Spleen (tissue), 11 donors: ENCODE data around the gene RSPRY1. TPM values are rescaled to one million over a fixed set of nuclear protein-coding genes. Genes with fewer than 3 reads are reported as not detected.

Experiments
- DNase-seq: peaks from one replicate; pipeline ENCODE4 v3.0.0-alpha.2; 2020
- H3K27ac ChIP-seq, 8 donors: fragments of 200-600 bp; sonication (generic) in 7 of 8; 1 replicate in 4 of 8; 2 replicates in 4 of 8; pipeline versions ENCODE4 v1.5.0 to v1.8.0; 2016 to 2021; ENCODE audit warnings: inconsistent platforms in 4 of 8, mild to moderate bottlenecking in 4 of 8, moderate library complexity in 1 of 8
- H3K27me3 ChIP-seq, 7 donors: fragments of 200-600 bp; sonication (generic) in 6 of 7; replicated peaks in 1 of 7; 1 replicate in 4 of 7; 2 replicates in 3 of 7; pipeline versions ENCODE4 v1.5.0 to v1.8.0; 2016 to 2021; ENCODE audit warnings: inconsistent platforms in 3 of 7, mild to moderate bottlenecking in 1 of 7
- H3K36me3 ChIP-seq, 6 donors: fragments of 200-600 bp; sonication (generic) in 5 of 6; 1 replicate in 4 of 6; 2 replicates in 2 of 6; pipeline versions ENCODE4 v1.5.0 to v1.8.0; 2016 to 2021; ENCODE audit warnings: inconsistent platforms in 2 of 6
- H3K4me1 ChIP-seq, 6 donors: fragments of 200-600 bp; sonication (generic) in 5 of 6; 1 replicate in 3 of 6; 2 replicates in 3 of 6; pipeline versions ENCODE4 v1.5.0 to v1.8.0; 2016 to 2021; ENCODE audit warnings: inconsistent platforms in 3 of 6
- H3K4me3 ChIP-seq, 8 donors: fragments of 200-600 bp; sonication (generic) in 7 of 8; 1 replicate in 4 of 8; 2 replicates in 4 of 8; pipeline versions ENCODE4 v1.5.0 to v1.8.0; 2016 to 2021; ENCODE audit warnings: inconsistent platforms in 4 of 8, mild to moderate bottlenecking in 4 of 8, moderate library complexity in 2 of 8
- H3K9me3 ChIP-seq, 8 donors: fragments of 200-600 bp; sonication (generic) in 7 of 8; 1 replicate in 4 of 8; 2 replicates in 4 of 8; pipeline versions ENCODE4 v1.5.0 to v1.8.0; 2016 to 2021; ENCODE audit warnings: inconsistent platforms in 4 of 8
- POLR2A ChIP-seq, 3 donors: fragments of 450-650 bp; IDR thresholded peaks; one replicate each; pipeline ENCODE4 v1.5.1; 2017; ENCODE audit warnings: antibody characterized with exemption in 3 of 3, mild to moderate bottlenecking in 1 of 3
- POLR2AphosphoS5 ChIP-seq, 3 donors: sonication (generic); formaldehyde crosslinking; IDR thresholded peaks; one replicate each; pipeline ENCODE4 v1.5.1; 2017; ENCODE audit warnings: antibody characterized with exemption in 3 of 3
- WGBS, 5 donors: extraction: QIAGEN DNeasy Blood & Tissue Kit in 3 of 5; methylation state at CpG; one replicate each; pipeline versions ENCODE4 v1.1.5 to v1.1.7; 2013 to 2018; 5-methylcytosine and 5-hydroxymethylcytosine counted together
- intact Hi-C: fragments of 100-400 bp; cut with DNase I; formaldehyde crosslinking; loops from one replicate; pipeline ENCODE4 v1.15.0; 2023; ENCODE audit warnings: low total_unique reads
- polyA plus RNA-seq, 3 donors: library from polyadenylated mRNA; stranded (reverse); fragments of 200-250 nt; gene quantifications; one replicate each; pipeline ENCODE4 v1.2.1, GENCODE V29; 2013
- total RNA-seq, 7 donors: library from RNA; depleted of rRNA in 3 of 7; stranded (reverse); fragments of >200 nt in 3 of 7; fragmentation: NEBNext Ultra II Directional in 4 of 7; extraction: Animal tissue kit (Norgen Biotek cat#: 25700) in 4 of 7; gene quantifications; one replicate each; pipeline versions ENCODE4 v1.1.0 to v1.2.1, GENCODE V29; 2016 to 2021
- TF ChIP-seq, protein P1 (sequence below), 11 experiments: fragments of 200-600 bp in 7 of 11; fragments of 450-650 bp in 4 of 11; sonication (generic) in 4 of 11; IDR thresholded peaks in 8 of 11; conservative IDR thresholded peaks in 3 of 11; 1 replicate in 7 of 11; 2 replicates in 4 of 11; pipeline versions ENCODE4 v1.4.0 to v1.8.0; 2016 to 2021; ENCODE audit warnings: antibody characterized with exemption in 11 of 11, inconsistent platforms in 4 of 11, mild to moderate bottlenecking in 1 of 11
- donor health status: healthy with polysubstance abuse.
- donor health status: DM: no; HTN: no; CAD: no; lungs with moderate emphysema.
- donor health status: DM: no; HTN: no; CAD: no.
- donor health status: Bipolar disorder and iron deficiency.
- donor health status: healthy.
- donor health status: DM: no; HTN: no; CAD: no.
- donor health status: DM: yes; HTN: yes; CAD: no.

RSPRY1 gene
- total and polyA plus RNA-seq, 10 donors: 7.3 to 38.8 (median 29.4) TPM

DNA sequence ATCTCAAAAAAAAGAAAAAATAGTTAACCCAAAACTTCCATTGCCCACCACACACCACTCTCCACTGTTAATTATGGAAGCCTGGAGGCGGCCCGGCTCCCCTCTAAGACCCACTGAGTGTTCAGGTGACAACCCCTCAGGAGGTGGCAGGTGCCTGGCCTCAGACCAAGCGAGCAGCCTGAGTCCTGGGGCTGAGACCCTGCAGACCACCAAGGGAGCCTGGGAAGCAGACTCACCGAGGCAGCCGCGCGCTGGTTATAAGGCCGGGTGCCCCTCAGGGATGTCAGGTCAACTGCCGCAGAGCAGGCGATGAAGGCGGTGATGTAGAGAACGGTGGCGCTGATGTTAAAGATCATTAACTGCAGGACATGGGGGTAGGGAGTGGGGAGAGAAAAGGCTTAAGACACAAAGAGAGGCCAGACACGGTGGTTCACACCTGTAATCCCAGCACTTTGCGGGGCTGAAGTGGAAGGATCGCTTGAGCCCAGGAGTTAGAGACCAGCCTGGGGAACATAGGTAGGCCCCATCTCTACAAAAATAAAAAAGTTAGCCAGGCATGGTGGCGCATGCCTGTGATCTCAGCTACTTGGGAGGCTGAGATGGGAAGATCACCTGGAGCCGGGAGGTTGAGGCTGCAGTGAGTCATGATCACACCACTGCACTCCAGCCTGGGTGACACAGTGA is 72.2 kb downstream of the RSPRY1 start:
- no peaks in the 10 kb centered on the region for H3K27me3 ChIP-seq
- peaks cover 0 to 43% (median 20%) of the 10 kb centered on the region in 6 donors for H3K36me3 ChIP-seq
- no peak overlapping the region for H3K4me3 ChIP-seq
- H3K9me3 ChIP-seq: no peaks in the 10 kb centered on the region
- H3K4me1 ChIP-seq: peaks cover 0 to 17% (median 10%) of the 10 kb centered on the region in 6 donors
- WGBS, 5 donors: 94 to 99% (median 96%) methylated on average over 18 of the region's 18 CpGs
- TF ChIP-seq POLR2A (IDR thresholded peaks at IDR 0.05) (no peak), POLR2AphosphoS5 (IDR thresholded peaks at IDR 0.05) (no peak)
- TF ChIP-seq, protein P1, sequence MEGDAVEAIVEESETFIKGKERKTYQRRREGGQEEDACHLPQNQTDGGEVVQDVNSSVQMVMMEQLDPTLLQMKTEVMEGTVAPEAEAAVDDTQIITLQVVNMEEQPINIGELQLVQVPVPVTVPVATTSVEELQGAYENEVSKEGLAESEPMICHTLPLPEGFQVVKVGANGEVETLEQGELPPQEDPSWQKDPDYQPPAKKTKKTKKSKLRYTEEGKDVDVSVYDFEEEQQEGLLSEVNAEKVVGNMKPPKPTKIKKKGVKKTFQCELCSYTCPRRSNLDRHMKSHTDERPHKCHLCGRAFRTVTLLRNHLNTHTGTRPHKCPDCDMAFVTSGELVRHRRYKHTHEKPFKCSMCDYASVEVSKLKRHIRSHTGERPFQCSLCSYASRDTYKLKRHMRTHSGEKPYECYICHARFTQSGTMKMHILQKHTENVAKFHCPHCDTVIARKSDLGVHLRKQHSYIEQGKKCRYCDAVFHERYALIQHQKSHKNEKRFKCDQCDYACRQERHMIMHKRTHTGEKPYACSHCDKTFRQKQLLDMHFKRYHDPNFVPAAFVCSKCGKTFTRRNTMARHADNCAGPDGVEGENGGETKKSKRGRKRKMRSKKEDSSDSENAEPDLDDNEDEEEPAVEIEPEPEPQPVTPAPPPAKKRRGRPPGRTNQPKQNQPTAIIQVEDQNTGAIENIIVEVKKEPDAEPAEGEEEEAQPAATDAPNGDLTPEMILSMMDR (IDR thresholded peaks at IDR 0.05 in 8 of 11, conservative IDR thresholded peaks at IDR 0.05 in 3 of 11): no peak
- DNase-seq: peak; percentile 54
- intact Hi-C loops: no loop called here
- no peak overlapping the region for H3K27ac ChIP-seq

DNA sequence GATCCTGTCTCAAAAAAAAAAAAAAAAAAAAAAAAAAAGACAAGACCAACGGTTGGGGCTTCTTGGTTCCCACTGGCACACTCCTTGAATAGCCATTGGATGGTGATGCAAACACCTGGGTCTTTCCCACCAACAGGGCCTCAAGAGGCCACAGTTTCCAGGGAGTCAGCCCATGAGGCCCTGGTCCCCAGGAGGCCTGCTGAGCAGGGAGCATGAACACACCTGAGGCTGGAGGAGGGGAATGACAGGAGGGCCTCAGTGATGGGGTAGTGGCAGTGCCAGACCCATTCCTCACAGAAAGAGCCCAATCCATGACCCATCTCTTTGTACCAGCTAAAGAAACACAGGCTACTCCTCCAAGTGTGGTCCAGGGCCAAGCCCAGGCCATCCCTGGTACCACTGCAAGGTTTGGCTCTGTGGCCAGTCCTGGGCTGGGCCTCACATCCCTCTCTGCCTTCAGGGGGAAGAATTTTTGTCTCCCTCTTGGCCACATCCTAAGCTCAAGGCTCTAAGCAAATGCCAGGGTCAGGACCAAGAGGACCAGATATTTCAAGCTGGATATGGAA is 72.9 kb downstream of the RSPRY1 start:
- H3K27me3 ChIP-seq: no peaks in the 10 kb centered on the region
- H3K9me3 ChIP-seq: no peaks in the 10 kb centered on the region
- TF ChIP-seq, protein P1 (IDR thresholded peaks at IDR 0.05 in 8 of 11, conservative IDR thresholded peaks at IDR 0.05 in 3 of 11): no peak
- no peak for TF ChIP-seq POLR2A (IDR thresholded peaks at IDR 0.05)
- no peak for TF ChIP-seq POLR2AphosphoS5 (IDR thresholded peaks at IDR 0.05)
- H3K4me3 ChIP-seq: no peak overlapping the region
- WGBS, 5 donors: 73 to 100% (median 77%) methylated on average over 1 of the region's 1 CpG
- intact Hi-C loops: no loop called here
- H3K36me3 ChIP-seq: peaks cover 0 to 37% (median 17%) of the 10 kb centered on the region in 6 donors
- no peak overlapping the region for H3K27ac ChIP-seq
- peak; percentile 29 for DNase-seq
- H3K4me1 ChIP-seq: peaks cover 0 to 17% (median 10%) of the 10 kb centered on the region in 6 donors

DNA sequence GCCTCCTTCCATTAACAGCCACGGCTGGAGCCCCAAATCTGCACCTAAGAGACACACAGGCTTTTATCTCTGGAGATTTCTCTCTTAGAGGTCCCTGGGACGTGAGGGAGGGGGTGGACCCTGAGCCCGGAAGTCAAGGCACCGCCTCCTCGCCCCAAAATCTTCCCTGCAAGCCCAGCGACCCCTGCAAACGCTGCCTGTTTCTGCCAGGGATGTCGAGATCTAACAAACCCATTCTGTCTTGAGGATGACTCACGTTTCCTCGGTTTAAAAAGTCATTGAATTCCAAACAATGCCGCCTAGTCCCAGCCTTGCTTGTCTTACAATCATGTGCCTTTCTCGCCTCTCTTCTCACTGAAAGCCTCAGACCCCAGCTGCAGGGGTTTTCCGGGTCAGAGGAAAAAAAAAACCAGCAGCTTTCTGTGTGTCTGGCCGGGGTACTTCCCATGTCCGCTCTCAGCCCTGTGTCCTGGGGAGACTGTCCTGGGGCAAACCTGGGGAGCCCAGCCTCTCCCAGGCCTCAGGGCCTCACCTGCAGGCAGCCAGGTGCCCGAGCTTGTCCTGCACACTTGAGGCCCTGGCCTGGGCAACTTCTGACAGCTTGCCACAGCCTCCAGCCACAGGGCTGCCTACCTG is 74.3 kb downstream of the RSPRY1 start:
- Histone ChIP-seq H3K4me1 (peaks cover 0 to 19% (median 11%) of the 10 kb centered on the region in 6 donors), H3K27ac (peak overlapping the region in 6 of 8 donors; percentile 22 to 68 (median 56)), H3K27me3 (no peaks in the 10 kb centered on the region), H3K9me3 (no peaks in the 10 kb centered on the region), H3K36me3 (peaks cover 0 to 25% (median 11%) of the 10 kb centered on the region in 6 donors), H3K4me3 (no peak overlapping the region)
- intact Hi-C loops: no loop called here
- WGBS, 5 donors: 19 to 51% (median 38%) methylated on average over 16 of the region's 16 CpGs
- peak; percentile 63 for DNase-seq
- TF ChIP-seq POLR2A (IDR thresholded peaks at IDR 0.05) (no peak), POLR2AphosphoS5 (IDR thresholded peaks at IDR 0.05) (no peak)
- TF ChIP-seq, protein P1 (IDR thresholded peaks at IDR 0.05 in 8 of 11, conservative IDR thresholded peaks at IDR 0.05 in 3 of 11): no peak

DNA sequence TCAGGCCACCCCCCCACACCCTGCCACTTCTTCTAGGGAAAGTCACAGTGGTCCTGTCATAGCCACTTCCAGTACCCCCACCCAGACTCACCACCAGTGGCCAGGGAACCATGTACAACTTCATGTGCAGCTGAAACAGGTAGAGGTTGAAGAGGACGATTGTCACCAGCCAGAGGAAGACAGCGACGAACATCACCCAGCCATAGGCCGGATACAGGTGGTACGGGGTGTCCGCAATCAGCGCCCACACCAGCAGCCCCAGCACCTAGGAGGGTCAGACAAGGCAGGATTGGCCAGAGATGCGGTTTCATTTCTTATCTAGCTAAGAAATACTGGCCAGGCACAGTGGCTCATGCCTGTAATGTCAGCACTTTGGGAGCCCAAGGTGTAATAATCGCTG is 75.7 kb downstream of the RSPRY1 start:
- 91 to 95% (median 95%) methylated on average over 8 to 9 of the region's 9 CpGs for WGBS, 5 donors
- H3K27ac ChIP-seq: no peak overlapping the region
- intact Hi-C loops: no loop called here

More for the DNA sequence above, 75.7 kb downstream of the RSPRY1 start:
- H3K36me3 ChIP-seq: peaks cover 0 to 11% (median 7%) of the 10 kb centered on the region in 6 donors
- peaks cover 0 to 32% (median 19%) of the 10 kb centered on the region in 6 donors for H3K4me1 ChIP-seq
- H3K9me3 ChIP-seq: no peaks in the 10 kb centered on the region
- no peak overlapping the region for H3K4me3 ChIP-seq
- TF ChIP-seq POLR2AphosphoS5 (IDR thresholded peaks at IDR 0.05): no peak
- TF ChIP-seq POLR2A (IDR thresholded peaks at IDR 0.05): no peak
- TF ChIP-seq, protein P1 (IDR thresholded peaks at IDR 0.05 in 8 of 11, conservative IDR thresholded peaks at IDR 0.05 in 3 of 11): no peak
- peak; percentile 48 for DNase-seq
- H3K27me3 ChIP-seq: no peaks in the 10 kb centered on the region
